ENCODE results near the gene IFIT2.

IFIT2 gene

GRCh38 chr10:89332123-89332633 lies 30.3 kb downstream of the IFIT2 start:
- TF ChIP-seq POLR2A (IDR thresholded peaks at IDR 0.05; ENCODE audit: low read depth, low read length) = no peak

GRCh38 chr10:89335226-89335625 lies 33.4 kb downstream of the IFIT2 start:
- FAIRE-seq (no peak), DNase-seq (ENCODE audit: insufficient read length, low spot score) (no peak)

More at GRCh38 chr10:89332123-89332633, 30.3 kb downstream of the IFIT2 start:
- no peak for DNase-seq (ENCODE audit: insufficient read length, low spot score)
- no peak for FAIRE-seq

GRCh38 chr10:89336241-89336640 lies 34.4 kb downstream of the IFIT2 start:
- no peak for TF ChIP-seq POLR2A (IDR thresholded peaks at IDR 0.05; ENCODE audit: low read depth, low read length)
- FAIRE-seq (no peak), DNase-seq (ENCODE audit: insufficient read length, low spot score) (no peak)

More at GRCh38 chr10:89335226-89335625, 33.4 kb downstream of the IFIT2 start:
- TF ChIP-seq POLR2A (IDR thresholded peaks at IDR 0.05; ENCODE audit: low read depth, low read length) = no peak

GRCh38 chr10:89337484-89337883 lies 35.6 kb downstream of the IFIT2 start:
- peak; percentile 75 for FAIRE-seq
- no peak for TF ChIP-seq POLR2A (IDR thresholded peaks at IDR 0.05; ENCODE audit: low read depth, low read length)
- DNase-seq (ENCODE audit: insufficient read length, low spot score) = no peak

GRCh38 chr10:89338713-89339112 lies 36.9 kb downstream of the IFIT2 start:
- DNase-seq (ENCODE audit: insufficient read length, low spot score) (no peak), FAIRE-seq (no peak)
- no peak for TF ChIP-seq POLR2A (IDR thresholded peaks at IDR 0.05; ENCODE audit: low read depth, low read length)

- TF ChIP-seq POLR2A (IDR thresholded peaks at IDR 0.05; ENCODE audit: low read depth, low read length) = no peak
- DNase-seq (ENCODE audit: insufficient read length, low spot score) = no peak
- FAIRE-seq = no peak
Observed at GRCh38 chr10:89339875-89340274, 38.0 kb downstream of the IFIT2 start.

GRCh38 chr10:89341649-89342048 lies 39.8 kb downstream of the IFIT2 start:
- FAIRE-seq = no peak
- no peak for DNase-seq (ENCODE audit: insufficient read length, low spot score)
- no peak for TF ChIP-seq POLR2A (IDR thresholded peaks at IDR 0.05; ENCODE audit: low read depth, low read length)

GRCh38 chr10:89342206-89342958 lies 40.5 kb downstream of the IFIT2 start:
- no peak for DNase-seq (ENCODE audit: insufficient read length, low spot score)
- peak; percentile 89 for FAIRE-seq
- TF ChIP-seq POLR2A (IDR thresholded peaks at IDR 0.05; ENCODE audit: low read depth, low read length) = no peak

- no peak for TF ChIP-seq POLR2A (IDR thresholded peaks at IDR 0.05; ENCODE audit: low read depth, low read length)
- FAIRE-seq (peak; percentile 30), DNase-seq (ENCODE audit: insufficient read length, low spot score) (no peak)
Observed at GRCh38 chr10:89343089-89343767, 41.4 kb downstream of the IFIT2 start.

- no peak for FAIRE-seq
- no peak for TF ChIP-seq POLR2A (IDR thresholded peaks at IDR 0.05; ENCODE audit: low read depth, low read length)
- DNase-seq (ENCODE audit: insufficient read length, low spot score) = no peak
Observed at GRCh38 chr10:89344156-89344555, 42.3 kb downstream of the IFIT2 start.

GRCh38 chr10:89345367-89346000 lies 43.6 kb downstream of the IFIT2 start:
- DNase-seq (ENCODE audit: insufficient read length, low spot score) = no peak
- no peak for TF ChIP-seq POLR2A (IDR thresholded peaks at IDR 0.05; ENCODE audit: low read depth, low read length)
- FAIRE-seq = no peak

- no peak for DNase-seq (ENCODE audit: insufficient read length, low spot score)
- no peak for FAIRE-seq
- no peak for TF ChIP-seq POLR2A (IDR thresholded peaks at IDR 0.05; ENCODE audit: low read depth, low read length)
Observed at GRCh38 chr10:89346405-89347254, 44.8 kb downstream of the IFIT2 start.

- DNase-seq (ENCODE audit: insufficient read length, low spot score) (no peak), FAIRE-seq (no peak)
- TF ChIP-seq POLR2A (IDR thresholded peaks at IDR 0.05; ENCODE audit: low read depth, low read length) = no peak
Observed at GRCh38 chr10:89347701-89348457, 46.0 kb downstream of the IFIT2 start.

Measured in H54 (cell line).